B cell (primary cell): ENCODE results near the gene GLIPR2. TPM values are rescaled to one million over a fixed set of nuclear protein-coding genes. Genes with fewer than 3 reads are reported as not detected.

Experiments
- ATAC-seq: fragments of 200-7000 bp; cut with Tn5 transposase; one replicate; pipeline ENCODE4 v1.10.0; 2021; ENCODE audit warnings: low read depth, mild to moderate bottlenecking, moderate number of reproducible peaks, moderate library complexity
- CTCF ChIA-PET: fragments of 350-600 bp; sonication (Branson Sonifier 250); formaldehyde crosslinking; loops from one replicate; lab custom pipeline; 2021; ENCODE audit warnings: antibody characterized with exemption, inconsistent platforms; lab: Charles Lee
- POLR2A ChIA-PET: fragments of 350-600 bp; sonication (Branson Sonifier 250); formaldehyde crosslinking; loops from one replicate; lab custom pipeline; 2021; ENCODE audit warnings: antibody characterized with exemption; lab: Charles Lee
- DNase-seq: peaks from one replicate; pipeline ENCODE4 v3.0.0; 2013
- H2AFZ ChIP-seq: 2 replicates; pipeline ENCODE4 v1.6.1; 2012; ENCODE audit warnings: mild to moderate bottlenecking, low read depth, low read length; ENCODE audit not compliant: insufficient read depth, poor library complexity, severe bottlenecking
- H3K27ac ChIP-seq, 2 donors: 1 replicate in 1 of 2; 2 replicates in 1 of 2; pipeline ENCODE4 v1.5.1; 2012 to 2013; ENCODE audit warnings: low read length in 2 of 2, mild to moderate bottlenecking in 2 of 2, moderate library complexity in 1 of 2
- H3K27me3 ChIP-seq, 4 experiments: fragments of 200-600 bp in 1 of 4; sonication (generic) in 1 of 4; replicated peaks in 1 of 4; 1 replicate in 2 of 4; 2 replicates in 2 of 4; pipeline versions ENCODE4 v1.6.1 to v1.7.0; 2013 to 2016; ENCODE audit warnings: low read length in 3 of 4, mild to moderate bottlenecking in 2 of 4, mixed read lengths in 1 of 4, moderate library complexity in 1 of 4; ENCODE audit not compliant: insufficient read depth in 4 of 4, control insufficient read depth in 3 of 4; ENCODE audit errors: control extremely low read depth in 1 of 4
- H3K36me3 ChIP-seq, 2 experiments: replicated peaks in 1 of 2; 1 replicate in 1 of 2; 2 replicates in 1 of 2; pipeline versions ENCODE4 v1.6.1 to v1.7.1; 2013; ENCODE audit warnings: low read length in 1 of 2; ENCODE audit not compliant: insufficient read depth in 2 of 2, control insufficient read depth in 1 of 2; ENCODE audit errors: control extremely low read depth in 1 of 2, extremely low read depth in 1 of 2
- H3K4me1 ChIP-seq, 2 donors: fragments of 200-600 bp in 1 of 2; sonication (generic) in 1 of 2; 1 replicate in 1 of 2; 2 replicates in 1 of 2; pipeline versions ENCODE4 v1.5.1 to v1.6.1; 2013 to 2017; ENCODE audit warnings: low read length in 2 of 2; ENCODE audit not compliant: control insufficient read depth in 2 of 2, insufficient read depth in 2 of 2
- H3K4me2 ChIP-seq: replicated peaks from 2 replicates; pipeline ENCODE3; 2012; ENCODE audit warnings: mild to moderate bottlenecking, low read depth, low read length; ENCODE audit not compliant: poor library complexity, severe bottlenecking
- H3K4me3 ChIP-seq, 5 experiments: fragments of 200-600 bp in 1 of 5; sonication (generic) in 1 of 5; 1 replicate in 3 of 5; 2 replicates in 2 of 5; pipeline versions ENCODE4 v1.5.1 to v1.7.0; 2011 to 2016; ENCODE audit warnings: low read length in 4 of 5, mild to moderate bottlenecking in 4 of 5, low read depth in 2 of 5, control low read depth in 1 of 5, moderate library complexity in 1 of 5; ENCODE audit not compliant: insufficient read depth in 1 of 5; ENCODE audit errors: control extremely low read depth in 1 of 5, extremely low read depth in 1 of 5
- H3K79me2 ChIP-seq: fragments of 200-600 bp; sonication (generic); one replicate; pipeline ENCODE4 v1.6.0; 2016; ENCODE audit warnings: low read length; ENCODE audit not compliant: control insufficient read depth, insufficient read depth
- H3K9ac ChIP-seq: fragments of 200-600 bp; sonication (generic); 2 replicates; pipeline ENCODE4 v1.6.1; 2017; ENCODE audit warnings: mild to moderate bottlenecking, low read length, moderate library complexity
- H3K9me3 ChIP-seq, 3 donors: one replicate each; pipeline versions ENCODE4 v1.6.1 to v1.7.1; 2013; ENCODE audit warnings: low read length in 2 of 3; ENCODE audit not compliant: control insufficient read depth in 2 of 3, insufficient read depth in 1 of 3; ENCODE audit errors: control extremely low read depth in 1 of 3
- H4K20me1 ChIP-seq: 2 replicates; pipeline ENCODE4 v1.6.0; 2012; ENCODE audit warnings: mild to moderate bottlenecking, low read length; ENCODE audit not compliant: insufficient read depth, control insufficient read depth, poor library complexity, severe bottlenecking
- H3K27ac Mint-ChIP-seq: one replicate; pipeline ENCODE4 v1.8.0; 2021; ENCODE audit warnings: mixed read lengths
- H3K27me3 Mint-ChIP-seq: one replicate; pipeline ENCODE4 v1.8.0; 2021; ENCODE audit warnings: mixed read lengths
- H3K4me1 Mint-ChIP-seq: one replicate; pipeline ENCODE4 v1.8.0; 2021; ENCODE audit warnings: mixed read lengths
- H3K4me3 Mint-ChIP-seq: one replicate; pipeline ENCODE4 v1.8.0; 2021; ENCODE audit warnings: mixed read lengths
- H3K9me3 Mint-ChIP-seq: one replicate; pipeline ENCODE4 v1.8.0; 2022; ENCODE audit warnings: mixed read lengths; ENCODE audit not compliant: insufficient read depth
- EZH2 ChIP-seq: IDR thresholded peaks from 2 replicates; pipeline ENCODE4 v1.6.1; 2012; ENCODE audit warnings: borderline replicate concordance, low read depth, mild to moderate bottlenecking, moderate library complexity, low read length; ENCODE audit not compliant: insufficient read depth, poor library complexity, severe bottlenecking
- WGBS: methylation state at CpG from one replicate; pipeline ENCODE4 v1.1.5; 2013; ENCODE audit warnings: missing lambda C conversion rate; ENCODE audit not compliant: insufficient coverage; 5-methylcytosine and 5-hydroxymethylcytosine counted together
- intact Hi-C: fragments of 100-400 bp; cut with micrococcal nuclease; formaldehyde crosslinking; loops from one replicate; pipeline ENCODE4 v1.10.0; 2022
- polyA plus RNA-seq: library from polyadenylated mRNA; depleted of rRNA; stranded (reverse); fragments of >200 nt; gene quantifications from 2 replicates; pipeline ENCODE4 v1.2.3, GENCODE V29; 2012
- total RNA-seq, 2 donors: library from RNA; stranded (reverse); fragments of 120-200 nt in 1 of 2; gene quantifications; 1 replicate in 1 of 2; 2 replicates in 1 of 2; pipeline versions ENCODE4 v1.2.3 to v1.2.4, GENCODE V29; 2013 to 2022
- TF ChIP-seq, protein P1 (sequence below): fragments of 200-600 bp; IDR thresholded peaks from one replicate; pipeline ENCODE4 v1.8.0; 2022; ENCODE audit warnings: antibody characterized with exemption, mild to moderate bottlenecking

Gene GLIPR2
- total and polyA plus RNA-seq, 2 donors (not counting 1 experiment from before 2014, with no cell fraction given): 13.7 to 14.6 TPM

DNA sequence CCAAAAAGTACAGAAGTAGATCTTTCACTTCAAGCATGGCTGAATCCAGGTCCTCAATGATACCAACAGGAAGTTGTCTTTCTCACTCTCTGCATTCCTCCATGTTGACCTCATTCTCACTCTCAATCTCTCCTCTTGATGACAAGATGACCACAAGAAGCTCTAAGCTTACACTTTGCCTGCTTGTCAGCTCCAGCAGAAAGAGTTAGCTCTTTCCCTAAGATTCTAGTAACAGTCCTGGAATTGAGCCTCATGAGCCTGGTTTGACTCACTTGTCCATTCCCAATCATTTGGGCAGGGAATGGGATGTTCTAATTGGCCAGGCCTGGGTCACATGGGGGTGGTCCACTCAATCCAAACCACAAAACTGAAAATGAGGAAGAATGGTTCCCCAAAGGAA lies 50.9 kb downstream of the GLIPR2 start:
- POLR2A ChIA-PET: no interaction called here
- no peaks in the 10 kb centered on the region for H3K9me3 Mint-ChIP-seq
- no peak overlapping the region for H2AFZ ChIP-seq
- H3K27me3 Mint-ChIP-seq: no peaks in the 10 kb centered on the region
- TF ChIP-seq EZH2: no peak
- TF ChIP-seq, protein P1, sequence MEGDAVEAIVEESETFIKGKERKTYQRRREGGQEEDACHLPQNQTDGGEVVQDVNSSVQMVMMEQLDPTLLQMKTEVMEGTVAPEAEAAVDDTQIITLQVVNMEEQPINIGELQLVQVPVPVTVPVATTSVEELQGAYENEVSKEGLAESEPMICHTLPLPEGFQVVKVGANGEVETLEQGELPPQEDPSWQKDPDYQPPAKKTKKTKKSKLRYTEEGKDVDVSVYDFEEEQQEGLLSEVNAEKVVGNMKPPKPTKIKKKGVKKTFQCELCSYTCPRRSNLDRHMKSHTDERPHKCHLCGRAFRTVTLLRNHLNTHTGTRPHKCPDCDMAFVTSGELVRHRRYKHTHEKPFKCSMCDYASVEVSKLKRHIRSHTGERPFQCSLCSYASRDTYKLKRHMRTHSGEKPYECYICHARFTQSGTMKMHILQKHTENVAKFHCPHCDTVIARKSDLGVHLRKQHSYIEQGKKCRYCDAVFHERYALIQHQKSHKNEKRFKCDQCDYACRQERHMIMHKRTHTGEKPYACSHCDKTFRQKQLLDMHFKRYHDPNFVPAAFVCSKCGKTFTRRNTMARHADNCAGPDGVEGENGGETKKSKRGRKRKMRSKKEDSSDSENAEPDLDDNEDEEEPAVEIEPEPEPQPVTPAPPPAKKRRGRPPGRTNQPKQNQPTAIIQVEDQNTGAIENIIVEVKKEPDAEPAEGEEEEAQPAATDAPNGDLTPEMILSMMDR: no peak
- intact Hi-C loops: no loop called here
- no peak overlapping the region for H3K4me3 Mint-ChIP-seq
- peaks cover 27% of the 10 kb centered on the region for H3K4me1 Mint-ChIP-seq
- no peak for ATAC-seq
- no peaks in the 10 kb centered on the region for H3K36me3 ChIP-seq
- peaks cover 16% of the 10 kb centered on the region for H3K79me2 ChIP-seq
- DNase-seq: no peak
- CTCF ChIA-PET: interaction anchor here (1.0 to 7.1 kb wide), 2 partner anchors 10 to 20 kb away, joined by 3 to 44 read pairs; partner anchors contain the start of gene CCIN
- no peak overlapping the region for H3K4me2 ChIP-seq
- H3K4me1 ChIP-seq: peaks cover 18 to 25% of the 10 kb centered on the region in 2 donors
- H3K9me3 ChIP-seq: no peaks in the 10 kb centered on the region
- no peak overlapping the region for H3K9ac ChIP-seq
- no peaks in the 10 kb centered on the region for H3K27me3 ChIP-seq
- H3K27ac Mint-ChIP-seq: no peak overlapping the region
- peaks cover 9% of the 10 kb centered on the region for H4K20me1 ChIP-seq
- no peak overlapping the region for H3K4me3 ChIP-seq
- H3K27ac ChIP-seq: no peak overlapping the region

DNA sequence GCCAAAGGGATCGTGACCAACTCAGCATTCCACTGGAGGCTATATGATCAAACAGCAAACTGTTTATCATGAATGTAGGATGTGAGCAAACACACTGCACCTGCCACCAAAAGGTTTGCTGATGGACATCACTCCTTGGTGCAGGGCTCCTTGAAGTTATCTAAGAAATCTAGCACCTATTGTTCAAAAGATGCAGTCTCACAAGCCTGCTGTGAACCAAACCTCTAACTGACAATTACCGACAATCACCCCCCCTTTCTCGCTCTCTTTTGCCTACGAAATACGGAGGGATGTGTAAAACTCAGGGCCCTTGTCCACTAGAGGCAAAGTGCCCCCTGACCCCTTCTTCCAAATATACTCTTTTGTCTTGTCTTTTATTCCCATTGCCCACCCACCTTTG lies 51.7 kb downstream of the GLIPR2 start:
- Histone ChIP-seq H3K4me2 (no peak overlapping the region), H3K4me3 (no peak overlapping the region), H3K9me3 (no peaks in the 10 kb centered on the region), H3K9ac (no peak overlapping the region), H3K27me3 (no peaks in the 10 kb centered on the region), H3K4me1 (peaks cover 26 to 31% of the 10 kb centered on the region in 2 donors), H3K79me2 (peaks cover 24% of the 10 kb centered on the region), H2AFZ (no peak overlapping the region), H3K27ac (no peak overlapping the region), H4K20me1 (peaks cover 17% of the 10 kb centered on the region), H3K36me3 (no peaks in the 10 kb centered on the region)
- no peak overlapping the region for H3K27ac Mint-ChIP-seq
- H3K27me3 Mint-ChIP-seq: no peaks in the 10 kb centered on the region
- TF ChIP-seq, protein P1: no peak
- TF ChIP-seq EZH2: no peak
- intact Hi-C loops: no loop called here
- ATAC-seq (no peak), DNase-seq (no peak)
- H3K9me3 Mint-ChIP-seq: no peaks in the 10 kb centered on the region
- ChIA-PET POLR2A (no interaction called here), CTCF (interaction anchor here (7.1 kb wide), 1 partner anchor 20 kb away, joined by 44 read pairs; the partner anchor contains the start of gene CCIN)
- peaks cover 35% of the 10 kb centered on the region for H3K4me1 Mint-ChIP-seq
- no peak overlapping the region for H3K4me3 Mint-ChIP-seq
- 100% methylated on average over 4 of the region's 5 CpGs for WGBS
